ENCODE measurements around the gene DSCAM.

Gene DSCAM

DNA sequence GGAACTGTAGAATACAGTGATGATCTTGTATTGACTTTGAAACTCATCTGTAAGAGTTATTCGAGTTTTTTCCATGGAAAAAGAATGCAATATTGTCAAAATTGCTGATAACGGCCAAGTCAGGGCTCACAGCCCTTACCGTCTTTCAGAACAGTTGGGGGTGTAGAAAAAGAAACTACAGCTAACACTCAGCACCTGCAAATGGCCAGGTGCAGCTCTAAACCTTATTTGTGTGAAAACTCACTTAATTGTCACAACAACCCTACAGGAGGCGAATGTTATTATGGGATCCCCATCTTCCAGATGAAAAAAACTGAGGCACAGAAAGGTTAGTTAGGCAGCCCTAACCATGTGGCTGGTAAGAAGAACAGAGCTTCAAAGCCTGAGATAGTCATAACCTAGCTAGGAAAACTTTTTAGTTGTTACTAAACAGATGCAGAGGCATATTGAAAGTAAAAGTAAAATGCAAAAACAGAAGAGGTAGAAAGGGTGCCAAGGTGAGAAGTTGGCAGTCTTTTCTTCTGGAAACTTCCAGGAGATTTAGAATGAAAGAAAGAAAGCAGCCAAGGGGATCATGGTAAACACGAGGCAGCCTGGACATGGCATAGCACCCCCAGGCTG lies 76.4 kb downstream of the DSCAM start:
- DNase-seq (ENCODE audit: low read depth in 2 of 2) = no peak

DNA sequence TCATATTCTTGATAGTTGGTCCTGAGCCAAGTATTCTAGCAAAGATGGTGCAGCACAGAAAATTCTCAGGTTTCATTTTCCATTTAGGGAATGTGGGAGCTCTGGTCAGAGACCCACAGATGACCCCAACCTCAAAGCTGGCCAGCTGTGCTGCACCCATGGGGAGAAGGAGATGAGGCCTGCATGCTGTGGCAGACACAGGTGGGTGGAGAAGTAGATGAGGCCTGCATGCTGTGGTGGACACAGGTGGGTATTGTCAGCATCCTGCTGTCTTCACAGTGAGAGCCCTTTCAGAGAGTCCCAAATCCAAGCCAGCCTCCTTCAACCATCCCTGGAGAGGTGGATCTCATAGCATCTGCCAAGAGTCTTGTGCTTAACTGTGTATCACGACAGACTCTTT lies 77.7 kb downstream of the DSCAM start:
- DNase-seq (ENCODE audit: low read depth in 2 of 2) = no peak

DNA sequence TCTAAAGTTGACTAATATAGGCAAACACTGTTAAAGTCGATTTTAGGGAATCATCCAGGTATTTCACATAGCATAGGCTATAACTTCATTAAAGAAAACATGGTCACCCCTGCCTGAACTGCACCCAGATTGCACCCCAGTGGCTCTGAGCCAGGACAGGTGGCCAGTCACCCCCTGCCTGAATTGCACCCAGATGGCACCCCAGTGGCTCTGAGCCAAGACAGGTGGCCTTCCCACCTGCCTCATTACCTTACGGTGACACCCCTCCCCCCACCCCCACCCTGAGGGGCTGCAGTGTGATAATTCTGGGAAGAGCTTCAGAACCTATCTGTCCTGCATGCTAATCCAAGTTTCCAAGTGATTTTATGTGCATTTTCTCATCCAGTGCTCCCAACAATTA lies 78.9 kb downstream of the DSCAM start:
- DNase-seq (ENCODE audit: low read depth in 2 of 2) = no peak

DNA sequence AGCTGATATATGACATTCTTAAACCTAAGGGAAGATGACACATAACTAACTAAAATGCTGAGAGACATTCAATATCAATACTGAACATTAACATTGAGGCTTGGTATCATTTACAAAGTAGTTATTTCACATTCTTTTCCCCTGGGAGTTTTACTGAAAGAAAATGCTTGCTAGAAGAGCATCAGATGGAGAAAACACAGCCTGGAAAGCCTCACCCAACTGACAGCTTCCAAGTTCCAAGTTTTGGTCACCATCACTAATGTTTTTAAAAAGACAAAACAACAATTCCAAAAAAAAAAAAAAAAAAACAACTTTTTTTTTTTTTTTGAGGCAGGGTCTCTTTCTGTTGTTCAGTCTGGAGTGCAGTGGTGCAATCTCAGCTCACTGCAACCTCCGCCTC lies 80.6 kb downstream of the DSCAM start:
- DNase-seq (ENCODE audit: low read depth in 2 of 2) = no peak

DNA sequence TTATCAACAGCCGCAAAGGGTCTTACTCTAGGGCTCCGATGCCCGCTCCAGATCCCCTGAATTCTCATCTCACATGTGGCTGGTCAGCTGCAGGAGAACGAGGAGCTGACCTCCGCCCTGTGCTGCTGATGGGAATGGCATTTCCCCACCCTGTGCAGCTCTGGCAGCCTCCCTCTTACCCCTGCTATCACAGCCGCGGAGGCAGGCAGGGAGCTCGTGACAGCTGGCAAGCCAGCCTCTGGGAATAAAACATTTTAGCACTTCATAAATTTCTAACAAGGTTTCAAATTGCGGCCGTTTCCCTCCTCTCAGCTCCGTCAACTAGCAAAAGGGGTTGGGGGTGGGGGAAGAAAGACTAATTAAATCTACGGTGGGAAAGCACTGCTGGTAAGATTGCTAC lies 81.1 kb downstream of the DSCAM start:
- no peak for DNase-seq (ENCODE audit: low read depth in 2 of 2)

DNA sequence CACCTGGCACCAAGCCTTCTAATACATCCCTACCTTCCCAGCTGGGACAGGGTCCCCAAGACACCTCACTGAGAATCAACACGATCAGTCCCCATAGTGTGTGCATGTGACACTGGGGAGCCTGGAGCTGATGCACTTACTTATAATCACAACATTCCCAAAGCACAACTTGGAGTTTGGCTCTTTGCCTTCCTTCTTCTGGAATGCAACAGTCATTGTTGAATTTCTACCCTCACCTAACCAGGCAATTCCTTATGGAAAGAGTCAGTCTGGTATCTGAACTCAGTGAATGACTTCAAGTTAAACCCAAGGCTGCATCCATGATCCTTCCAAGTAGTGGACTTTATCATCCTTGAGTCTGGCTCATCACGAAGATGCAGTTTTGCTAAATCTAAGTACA lies 86.1 kb downstream of the DSCAM start:
- DNase-seq (ENCODE audit: low read depth in 2 of 2) = no peak

DNA sequence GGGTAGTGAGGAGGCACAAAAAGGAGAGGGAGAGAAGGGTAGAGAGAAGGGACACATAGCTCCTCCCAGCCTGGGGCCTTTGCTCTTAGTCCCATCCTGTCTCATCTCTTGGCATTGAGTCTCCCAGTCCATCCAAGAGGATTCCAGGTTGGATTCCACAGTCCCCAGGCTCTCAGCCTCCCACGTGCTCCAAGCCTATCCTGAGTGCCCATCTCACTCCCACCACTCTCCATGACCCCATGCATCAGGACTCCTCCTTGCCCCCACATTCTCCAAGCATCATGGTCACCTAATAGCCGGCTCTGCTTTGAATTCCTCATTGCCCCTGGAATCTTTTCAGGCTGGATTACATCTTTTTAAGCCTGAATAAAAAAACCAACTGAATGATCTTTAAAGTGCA lies 87.9 kb downstream of the DSCAM start:
- DNase-seq (ENCODE audit: low read depth in 2 of 2) = no peak

DNA sequence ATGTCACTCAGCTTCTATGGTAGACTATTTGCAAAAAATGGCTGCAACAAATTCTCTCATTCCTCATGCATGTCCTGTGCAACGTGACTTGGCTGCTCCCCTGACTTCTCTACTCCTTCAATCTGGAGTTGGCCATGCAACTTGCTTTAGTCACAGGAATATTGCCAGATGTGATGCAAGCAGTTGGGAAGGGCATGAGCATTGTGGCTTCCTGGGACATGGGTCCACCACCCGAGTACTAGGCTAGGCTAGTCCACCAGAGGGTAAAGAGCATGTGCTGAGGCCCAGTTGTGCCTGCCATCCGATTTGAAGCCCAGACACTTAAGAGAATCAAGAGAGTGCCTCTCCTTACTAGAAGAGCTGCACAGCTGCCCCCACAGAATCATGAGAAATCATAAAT lies 89.6 kb downstream of the DSCAM start:
- no peak for DNase-seq (ENCODE audit: low read depth in 2 of 2)

DNA sequence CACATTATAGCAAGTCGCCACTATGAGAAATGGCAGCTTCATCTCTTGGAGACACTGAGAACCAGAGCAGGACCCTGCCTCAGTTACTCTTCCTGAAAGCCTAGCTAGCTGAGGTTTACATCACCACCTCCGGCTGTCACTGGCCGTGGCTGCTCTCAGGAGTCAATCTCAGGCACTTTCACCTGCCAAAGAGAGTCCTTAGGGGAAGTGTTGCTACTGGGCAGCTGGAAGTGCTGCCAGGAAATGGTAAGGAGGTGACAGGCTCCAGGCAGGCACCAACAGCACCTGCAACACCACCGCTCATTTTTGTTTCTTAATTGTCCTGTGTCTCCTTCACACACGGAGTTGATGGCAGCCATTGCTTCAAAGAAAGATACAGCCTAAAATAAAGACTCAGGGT lies 92.5 kb downstream of the DSCAM start:
- DNase-seq (ENCODE audit: low read depth in 2 of 2) = no peak

DNA sequence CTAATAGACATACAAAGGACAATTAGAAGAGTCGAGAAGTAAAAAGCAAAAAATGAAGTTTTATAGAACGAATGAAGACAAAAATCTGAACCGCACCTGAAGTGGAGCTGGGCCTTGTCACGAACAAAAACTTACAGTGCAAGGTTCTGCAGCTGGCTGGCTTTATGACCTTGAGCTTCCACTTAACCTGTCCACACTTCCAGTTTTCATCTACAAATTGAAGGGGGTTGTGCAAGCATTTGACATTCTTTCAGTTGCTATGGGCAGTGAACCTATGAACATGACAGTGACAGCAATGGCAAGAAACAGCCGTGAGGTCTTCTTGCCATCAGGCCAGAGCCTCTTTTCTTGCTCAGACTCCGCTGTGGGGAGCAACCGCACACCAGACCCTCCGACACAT lies 93.2 kb downstream of the DSCAM start:
- no peak for DNase-seq (ENCODE audit: low read depth in 2 of 2)

DNA sequence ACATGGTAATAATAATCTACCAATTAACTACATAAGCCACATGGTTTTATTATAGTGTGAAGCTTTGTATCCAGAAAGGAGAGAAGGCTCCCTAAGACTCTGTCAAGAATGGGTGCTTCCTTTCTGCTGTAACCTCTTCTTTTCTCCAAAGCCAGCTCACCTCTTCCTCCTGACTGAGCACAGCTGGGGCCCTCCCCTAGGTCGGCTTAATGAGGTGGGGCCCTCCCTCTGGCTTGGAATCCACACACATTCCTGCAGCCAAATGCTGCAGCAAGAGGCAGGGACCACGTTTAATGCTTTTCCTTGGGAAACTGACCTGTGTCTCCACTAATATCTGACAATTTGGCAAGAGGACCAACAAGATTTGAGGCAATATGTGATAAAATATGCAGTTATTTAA lies 94.8 kb downstream of the DSCAM start:
- no peak for DNase-seq (ENCODE audit: low read depth in 2 of 2)

DNA sequence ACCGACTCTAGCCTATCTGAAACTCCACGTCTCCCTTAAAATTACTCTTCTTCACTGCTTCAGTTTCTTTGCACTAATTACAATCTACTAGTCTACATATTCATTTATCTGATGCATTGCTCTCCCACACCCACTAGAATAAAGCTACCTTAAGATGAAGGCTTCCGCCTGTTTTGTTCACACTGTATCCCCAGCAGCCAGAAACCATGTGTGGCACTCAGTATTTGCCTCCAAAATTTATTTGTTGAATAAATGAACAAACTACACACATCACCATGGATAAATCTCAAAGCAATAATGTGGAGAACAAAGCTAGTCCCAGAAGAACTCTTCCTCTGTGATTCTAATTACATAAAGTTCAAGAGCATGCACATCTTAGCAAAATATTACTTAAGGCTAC lies 95.7 kb downstream of the DSCAM start:
- no peak for DNase-seq (ENCODE audit: low read depth in 2 of 2)

DNA sequence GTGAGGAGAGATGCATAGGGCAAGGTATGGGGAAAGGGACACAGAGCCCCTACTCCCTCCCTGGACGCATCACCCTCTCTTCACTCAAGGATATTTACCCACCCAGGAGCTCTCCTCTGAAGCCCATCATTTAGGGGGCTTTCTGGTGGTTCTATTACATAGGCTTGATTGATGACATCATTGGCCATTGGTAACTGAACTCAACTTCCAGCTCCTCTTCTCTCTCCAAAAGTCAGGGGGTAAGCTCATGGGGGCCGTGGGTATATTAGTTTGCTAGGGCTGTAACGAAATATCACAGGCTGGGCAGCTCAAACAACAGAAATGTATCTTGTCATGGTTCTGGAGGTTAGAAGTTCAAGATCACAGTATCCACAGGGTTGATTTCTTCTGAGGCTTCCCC lies 110.8 kb downstream of the DSCAM start:
- DNase-seq (ENCODE audit: low read depth in 2 of 2) = no peak

DNA sequence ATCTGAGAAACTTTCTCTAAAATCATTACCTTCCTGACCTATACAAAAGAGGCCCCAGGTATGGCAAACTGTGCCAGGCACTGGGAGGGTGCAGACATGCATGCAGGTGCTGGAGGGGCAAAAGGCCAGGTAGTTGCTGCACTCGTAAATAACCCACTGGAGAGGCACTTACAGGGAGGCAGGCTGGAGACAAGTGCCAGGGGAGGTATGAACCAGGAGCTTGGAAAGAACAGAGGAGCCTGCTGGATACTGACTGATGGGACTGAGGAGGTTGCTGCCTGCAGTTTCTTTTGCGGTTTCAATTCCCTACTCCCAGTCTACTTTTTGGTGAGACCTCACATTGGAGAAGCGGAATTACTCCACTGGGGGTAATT lies 113.9 kb downstream of the DSCAM start:
- DNase-seq (ENCODE audit: low read depth in 2 of 2) = no peak

DNA sequence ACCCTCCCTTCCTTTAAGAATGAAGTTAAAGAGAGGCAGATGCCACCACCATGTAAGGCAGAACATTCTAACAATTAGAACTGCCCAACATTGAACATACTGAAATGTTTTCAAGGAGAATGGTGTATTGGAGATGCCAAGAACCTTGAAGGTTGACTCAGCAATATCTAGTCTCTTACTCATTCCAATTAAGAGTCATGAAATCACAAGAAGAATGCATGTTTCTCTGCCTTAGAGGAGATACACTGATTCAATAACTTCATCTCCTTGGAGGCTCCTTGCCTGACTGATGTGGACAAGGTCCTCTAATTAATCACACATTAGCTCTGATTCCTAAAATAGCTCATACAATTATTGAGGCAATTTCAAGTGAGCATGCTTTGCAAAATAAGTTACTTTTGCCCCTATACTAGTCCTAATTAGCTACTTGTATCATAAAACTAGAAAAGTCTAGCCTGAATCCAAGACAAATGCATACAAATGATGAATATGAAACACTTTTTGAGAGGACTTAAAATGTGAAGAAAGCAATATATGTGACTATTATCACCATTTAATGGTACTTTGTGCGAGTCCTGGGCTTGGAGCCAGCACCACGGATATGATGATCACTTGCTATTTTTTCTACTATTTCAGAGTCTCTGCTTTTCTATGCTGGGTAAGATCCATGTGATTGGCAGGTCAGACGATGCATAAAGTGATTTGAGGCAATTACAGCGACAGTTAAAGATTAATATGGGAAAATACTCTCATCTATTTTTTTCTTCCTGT lies 114.5 kb downstream of the DSCAM start:
- DNase-seq (ENCODE audit: low read depth in 2 of 2) = no peak

DNA sequence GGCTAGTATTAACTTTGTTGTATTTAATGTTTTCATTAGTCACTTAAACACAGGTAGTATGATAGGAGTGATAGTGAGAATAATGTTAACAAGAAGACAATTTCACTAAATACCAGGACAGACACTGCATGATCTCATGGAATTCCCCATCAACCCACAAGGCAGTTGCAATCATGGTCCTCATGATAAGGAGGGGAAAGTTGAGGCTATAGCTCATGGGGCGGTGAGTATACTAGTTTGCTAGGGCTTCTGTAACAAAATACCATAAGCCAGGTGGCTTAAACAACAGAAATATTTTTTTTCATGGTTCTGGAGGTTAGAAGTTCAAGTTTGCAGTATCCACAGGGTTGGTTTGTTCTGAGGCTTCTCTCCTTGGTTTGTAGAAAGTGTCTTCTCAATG lies 115.8 kb downstream of the DSCAM start:
- DNase-seq (ENCODE audit: low read depth in 2 of 2) = no peak

DNA sequence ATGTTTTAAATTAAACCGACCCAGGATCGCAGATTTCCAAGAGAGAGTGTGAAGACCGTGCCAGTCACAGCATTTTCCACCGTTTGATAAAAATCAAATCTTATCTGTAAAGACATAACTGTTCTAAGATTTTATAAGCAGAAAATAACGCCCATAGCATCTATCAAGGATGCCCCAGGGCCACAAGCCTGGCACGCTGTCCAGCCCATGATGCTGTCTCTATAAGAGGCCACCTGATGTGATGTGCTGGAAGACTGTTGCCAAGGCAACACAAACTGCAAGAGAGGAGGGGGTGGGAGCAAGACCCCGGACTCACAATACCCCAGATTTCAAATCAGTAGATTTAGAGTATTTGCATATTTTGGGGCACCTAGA lies 116.5 kb downstream of the DSCAM start:
- DNase-seq (ENCODE audit: low read depth in 2 of 2) = no peak

DNA sequence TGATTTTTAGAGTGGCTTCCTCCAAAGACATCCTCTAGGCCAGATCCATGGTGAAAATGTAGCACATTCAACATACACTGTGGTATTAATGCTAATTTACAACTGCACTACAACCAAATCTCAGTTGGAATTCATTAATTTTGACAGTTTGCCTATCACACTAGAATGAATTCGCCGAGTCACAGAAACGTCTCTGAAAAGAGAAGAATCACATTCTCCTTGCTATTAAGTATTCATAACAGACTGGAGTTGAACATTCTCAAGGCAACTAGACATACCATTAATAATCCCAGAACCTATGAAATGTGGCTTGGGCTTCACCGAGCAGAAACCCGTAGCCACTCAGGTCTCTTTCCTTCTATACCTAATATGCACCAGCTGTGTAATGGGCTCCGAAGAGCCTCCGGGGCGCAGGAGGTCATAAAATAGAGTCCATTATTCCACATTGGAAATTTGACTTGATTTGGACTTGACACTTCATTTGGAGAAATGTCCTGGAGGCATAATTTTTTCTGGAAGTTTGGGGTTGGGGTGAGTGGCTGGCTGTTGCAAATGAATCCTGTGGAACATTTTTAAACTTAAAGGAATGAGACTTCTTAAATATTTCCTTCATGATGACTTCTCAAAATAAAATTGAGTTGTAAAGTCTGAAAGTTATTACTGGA lies 117.1 kb downstream of the DSCAM start:
- DNase-seq (ENCODE audit: low read depth in 2 of 2) = no peak

DNA sequence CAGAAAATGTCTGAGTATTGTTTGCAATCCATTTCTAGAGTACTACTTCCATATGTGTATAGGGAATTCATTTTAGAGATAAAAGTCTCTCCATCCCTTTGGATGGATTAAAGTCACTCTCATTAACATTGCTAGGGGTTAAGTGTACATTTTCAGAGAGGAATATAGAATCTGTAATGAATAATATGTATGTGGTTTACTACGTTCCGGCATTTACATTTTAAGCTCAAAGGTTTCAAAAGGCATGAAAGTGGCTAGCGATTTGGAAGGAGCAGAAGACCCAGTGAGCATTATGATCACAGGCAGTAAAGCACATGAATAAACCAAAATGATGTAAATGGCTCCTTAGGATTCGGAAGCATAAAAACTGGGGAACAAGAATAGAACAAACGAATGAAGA lies 123.0 kb downstream of the DSCAM start:
- DNase-seq (ENCODE audit: low read depth in 2 of 2) = no peak

DNA sequence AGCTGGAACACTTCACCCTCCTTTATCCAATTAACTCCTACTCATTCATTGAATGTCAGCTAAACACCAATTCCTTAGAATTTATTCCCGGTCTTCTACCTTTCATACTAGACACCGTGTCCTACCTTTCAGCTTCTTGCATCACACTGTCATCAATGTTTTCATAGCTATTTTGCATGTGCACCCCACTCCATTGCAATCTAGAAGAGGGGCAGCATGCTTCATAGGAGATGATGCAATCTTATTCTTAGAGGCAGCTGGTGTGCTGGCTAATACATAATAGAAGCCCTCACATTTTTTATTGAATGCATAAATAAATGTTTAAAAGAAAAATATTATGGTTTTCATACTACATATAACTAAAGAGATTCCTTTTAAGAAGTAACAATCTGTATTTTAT lies 123.6 kb downstream of the DSCAM start:
- DNase-seq (ENCODE audit: low read depth in 2 of 2) = no peak

DNA sequence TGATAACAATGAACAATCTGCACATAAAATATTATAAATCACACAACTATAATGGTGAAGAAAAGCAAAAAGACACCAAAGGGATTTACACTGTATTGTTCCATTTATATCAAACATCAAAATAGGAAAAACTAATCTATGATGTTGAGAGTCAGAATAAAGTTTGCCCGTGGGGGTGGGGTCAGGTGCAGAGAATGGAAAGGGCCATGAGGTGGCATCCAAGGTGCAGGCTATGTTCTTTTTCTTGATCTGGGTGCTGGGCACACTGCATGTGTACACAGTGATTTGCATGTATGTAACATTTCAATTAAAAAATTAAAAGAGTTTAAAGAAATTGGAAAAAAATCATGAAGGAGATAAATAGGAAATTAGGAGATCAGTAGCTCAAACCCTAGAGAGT lies 127.3 kb downstream of the DSCAM start:
- no peak for DNase-seq (ENCODE audit: low read depth in 2 of 2)

DNA sequence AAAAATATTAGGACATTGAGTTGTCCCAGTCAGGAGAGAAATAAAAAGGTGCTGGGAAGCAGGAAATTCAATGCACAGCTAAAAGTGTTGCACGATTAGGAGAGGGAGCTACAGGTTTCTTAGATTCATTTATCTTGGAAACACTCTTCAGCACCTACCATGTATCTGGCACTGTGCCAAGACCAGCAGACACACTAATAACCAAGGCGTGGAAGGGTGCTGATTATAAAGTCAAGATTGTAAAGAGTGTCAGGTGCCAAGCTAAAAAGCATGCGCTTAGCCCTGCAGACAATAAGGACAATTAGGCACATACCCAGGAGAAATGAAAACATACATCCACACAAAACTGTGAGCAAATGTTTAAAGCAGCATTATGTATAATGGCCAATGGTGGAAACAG lies 129.9 kb downstream of the DSCAM start:
- DNase-seq (ENCODE audit: low read depth in 2 of 2) = no peak

DNA sequence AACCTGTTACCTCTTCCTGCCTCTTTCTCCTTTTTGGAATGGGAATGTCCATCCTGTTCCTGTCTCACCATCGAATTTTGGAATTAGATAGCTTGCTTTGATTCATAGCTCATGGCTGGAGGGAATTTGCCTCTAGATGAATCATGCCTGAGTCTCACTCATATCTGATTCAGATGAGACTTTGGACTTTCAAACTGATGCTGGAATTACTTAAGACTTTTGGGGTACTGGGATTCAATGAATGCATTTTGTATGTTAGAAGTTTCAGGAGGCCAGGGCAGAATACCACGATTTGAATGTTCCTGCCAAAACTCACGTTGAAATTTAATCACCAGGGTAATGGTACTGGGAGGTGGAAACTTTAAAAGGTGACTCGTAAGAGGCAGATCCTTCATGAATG lies 132.4 kb downstream of the DSCAM start:
- no peak for DNase-seq (ENCODE audit: low read depth in 2 of 2)

Data from stimulated activated CD8-positive, alpha-beta memory T cell treated with anti-CD3 and anti-CD28 coated beads, Interleukin-7, amount 100 ng/mL, for 4 hours (primary cell).